CD8-positive, alpha-beta memory T cell (primary cell): ENCODE measurements around the gene ERN2. TPM values are rescaled to one million over a fixed set of nuclear protein-coding genes. Genes with fewer than 3 reads are reported as not detected.

Source experiments
- CTCF ChIA-PET: fragments of 350-600 bp; sonication (Branson Sonifier 250); formaldehyde crosslinking; loops from one replicate; lab custom pipeline; 2021; ENCODE audit warnings: antibody characterized with exemption; lab: Charles Lee
- POLR2A ChIA-PET: fragments of 350-600 bp; sonication (Branson Sonifier 250); formaldehyde crosslinking; loops from one replicate; lab custom pipeline; 2021; ENCODE audit warnings: antibody characterized with exemption; lab: Charles Lee
- DNase-seq, 5 donors: peaks; one replicate each; pipeline versions ENCODE4 v3.0.0 to v3.0.0-alpha.2; 2020 to 2022; ENCODE audit warnings: mixed read lengths in 1 of 5
- H3K27ac ChIP-seq: one replicate; pipeline ENCODE4 v1.7.0; 2013; ENCODE audit warnings: low read depth, mild to moderate bottlenecking, low read length, moderate library complexity
- H3K27me3 ChIP-seq: 2 replicates; pipeline ENCODE4 v1.7.0; 2013; ENCODE audit warnings: low read length, mild to moderate bottlenecking; ENCODE audit not compliant: insufficient read depth, poor library complexity, severe bottlenecking
- H3K36me3 ChIP-seq: 2 replicates; pipeline ENCODE4 v1.7.0; 2013; ENCODE audit warnings: mild to moderate bottlenecking, low read length, moderate library complexity; ENCODE audit not compliant: insufficient read depth
- H3K4me1 ChIP-seq: 2 replicates; pipeline ENCODE4 v1.7.0; 2013; ENCODE audit warnings: mild to moderate bottlenecking, low read length, moderate library complexity; ENCODE audit not compliant: insufficient read depth
- H3K4me3 ChIP-seq: 2 replicates; pipeline ENCODE4 v1.7.0; 2013; ENCODE audit warnings: mild to moderate bottlenecking, low read length
- H3K9me3 ChIP-seq: 2 replicates; pipeline ENCODE4 v1.7.0; 2013; ENCODE audit warnings: mild to moderate bottlenecking, low read length
- H3K27ac Mint-ChIP-seq, 8 donors: one replicate each; pipeline ENCODE4 v1.8.0; 2020 to 2021; ENCODE audit warnings: mixed read lengths in 8 of 8, mild to moderate bottlenecking in 6 of 8, inconsistent platforms in 3 of 8, moderate library complexity in 3 of 8
- H3K27me3 Mint-ChIP-seq, 2 donors: one replicate each; pipeline ENCODE4 v1.8.0; 2020 to 2021; ENCODE audit warnings: mixed read lengths in 2 of 2, mild to moderate bottlenecking in 1 of 2, moderate library complexity in 1 of 2
- H3K36me3 Mint-ChIP-seq, 3 donors: one replicate each; pipeline ENCODE4 v1.8.0; 2020 to 2021; ENCODE audit warnings: mixed read lengths in 3 of 3, inconsistent platforms in 1 of 3, mild to moderate bottlenecking in 1 of 3
- H3K4me1 Mint-ChIP-seq, 3 donors: one replicate each; pipeline ENCODE4 v1.8.0; 2020 to 2021; ENCODE audit warnings: mixed read lengths in 3 of 3, inconsistent platforms in 1 of 3, mild to moderate bottlenecking in 1 of 3
- H3K4me3 Mint-ChIP-seq, 7 donors: one replicate each; pipeline ENCODE4 v1.8.0; 2020 to 2021; ENCODE audit warnings: mixed read lengths in 7 of 7, mild to moderate bottlenecking in 6 of 7, moderate library complexity in 4 of 7, inconsistent platforms in 2 of 7
- H3K9me3 Mint-ChIP-seq, 5 donors: one replicate each; pipeline ENCODE4 v1.8.0; 2020 to 2022; ENCODE audit warnings: mixed read lengths in 5 of 5, mild to moderate bottlenecking in 3 of 5, moderate library complexity in 2 of 5, inconsistent platforms in 1 of 5
- polyA plus RNA-seq: library from polyadenylated mRNA; unstranded; fragments of 300-500 nt; fragmentation: Illumina TruSeq; gene quantifications from one replicate; pipeline ENCODE4 v1.2.3, GENCODE V29; 2021
- total RNA-seq, 2 experiments: library from RNA; stranded (reverse); gene quantifications; one replicate each; pipeline ENCODE4 v1.2.3, GENCODE V29; 2021

The ERN2 gene
- total and polyA plus RNA-seq, 3 experiments from 2014 or later, result not detected

DNA sequence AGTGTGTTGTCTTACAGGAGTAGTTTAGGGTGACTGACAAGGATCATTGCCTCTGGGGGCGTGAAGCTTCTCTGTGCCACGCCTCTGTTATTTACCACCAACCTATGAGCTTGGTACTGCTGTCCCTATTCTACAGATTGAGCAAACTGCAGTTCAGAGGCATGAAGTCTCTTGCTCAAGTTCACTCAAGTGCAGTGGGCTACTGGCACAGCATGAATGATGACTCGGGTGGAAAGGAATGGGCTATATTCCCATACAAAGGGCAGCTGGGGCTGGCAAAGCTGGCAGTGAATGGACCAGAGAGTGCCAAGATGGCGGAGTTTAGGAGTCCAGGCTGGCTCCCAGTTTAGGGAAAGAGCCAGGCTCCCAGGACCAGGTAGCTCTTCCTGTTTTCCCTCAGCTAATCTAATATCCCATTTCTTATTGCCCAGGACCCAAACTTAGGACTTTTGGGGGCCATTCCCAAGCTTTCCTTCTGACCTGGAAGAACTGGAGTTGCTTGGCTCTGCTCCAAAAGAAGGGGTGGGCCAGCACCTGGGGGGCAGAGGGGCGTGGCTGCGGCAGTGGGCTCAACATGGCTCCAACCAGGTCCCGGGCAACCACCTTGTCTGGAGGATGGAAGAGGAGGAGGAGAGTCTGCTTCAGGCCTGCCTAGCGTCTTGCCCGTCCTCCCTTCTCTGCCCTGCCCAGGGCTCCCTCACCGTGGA, 21.4 kb downstream of the ERN2 start:
- Mint-ChIP-seq H3K27me3 (no peaks in the 10 kb centered on the region), H3K4me3 (no peak overlapping the region), H3K36me3 (peaks cover 0 to 50% (median 16%) of the 10 kb centered on the region in 3 donors), H3K9me3 (no peaks in the 10 kb centered on the region), H3K27ac (peak overlapping the region in 1 of 8 donors; percentile 51), H3K4me1 (peaks cover 0 to 6% (median 0%) of the 10 kb centered on the region in 3 donors)
- no peaks in the 10 kb centered on the region for H3K4me1 ChIP-seq
- ChIA-PET CTCF (no interaction called here), POLR2A (no interaction called here)
- H3K36me3 ChIP-seq, result peaks cover 7% of the 10 kb centered on the region
- no peak overlapping the region for H3K4me3 ChIP-seq
- DNase-seq, result no peak
- H3K27me3 ChIP-seq, result no peaks in the 10 kb centered on the region
- no peak overlapping the region for H3K27ac ChIP-seq
- no peaks in the 10 kb centered on the region for H3K9me3 ChIP-seq

DNA sequence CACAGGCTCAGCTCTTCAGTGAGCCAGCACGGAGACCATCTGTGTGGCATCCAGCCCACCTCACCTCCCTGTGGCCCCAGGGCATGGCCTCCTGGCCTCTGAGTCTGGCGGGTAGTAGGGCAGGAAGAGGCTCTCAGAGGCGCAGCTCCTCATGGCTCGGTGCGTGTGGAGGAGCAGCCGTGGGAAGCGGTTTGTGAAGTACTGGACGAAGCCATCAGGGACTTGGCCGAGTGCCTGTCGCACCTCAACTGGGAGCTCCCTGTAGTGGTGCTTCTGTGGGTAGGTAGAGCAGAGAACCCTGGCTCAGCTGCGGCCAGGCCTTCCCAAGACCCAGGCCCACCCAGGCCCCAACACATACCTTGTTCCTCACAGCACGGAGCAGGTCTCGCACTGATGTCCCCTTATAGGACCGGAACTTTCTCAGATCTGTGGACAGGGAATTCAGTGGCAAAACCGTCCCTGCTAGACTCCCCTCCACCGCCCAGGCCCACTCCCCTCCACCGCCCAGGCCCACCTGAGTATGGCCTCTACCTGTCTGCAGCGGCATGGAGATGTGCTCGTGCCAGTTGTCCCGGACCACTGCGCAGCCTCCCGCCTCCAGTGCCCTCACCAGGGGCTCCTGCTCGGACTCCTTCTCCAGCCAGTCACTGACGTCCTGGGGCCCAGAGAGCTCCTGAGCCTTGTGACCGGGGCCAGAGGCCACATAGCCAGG, 22.1 kb downstream of the ERN2 start:
- POLR2A ChIA-PET, result no interaction called here
- H3K9me3 ChIP-seq, result no peaks in the 10 kb centered on the region
- H3K4me1 Mint-ChIP-seq, result peaks cover 0 to 6% (median 0%) of the 10 kb centered on the region in 3 donors
- H3K9me3 Mint-ChIP-seq, result no peaks in the 10 kb centered on the region
- H3K36me3 Mint-ChIP-seq, result peaks cover 0 to 53% (median 19%) of the 10 kb centered on the region in 3 donors
- H3K36me3 ChIP-seq, result peaks cover 7% of the 10 kb centered on the region
- H3K4me1 ChIP-seq, result no peaks in the 10 kb centered on the region
- CTCF ChIA-PET, result interaction anchor here (1.2 kb wide), 1 partner anchor 66 kb away, joined by 3 read pairs; no protein-coding TSS in a partner anchor
- H3K27me3 Mint-ChIP-seq, result no peaks in the 10 kb centered on the region
- H3K27me3 ChIP-seq, result no peaks in the 10 kb centered on the region
- H3K4me3 Mint-ChIP-seq, result no peak overlapping the region
- H3K27ac Mint-ChIP-seq, result peak overlapping the region in 1 of 8 donors; percentile 51
- no peak for DNase-seq
- H3K27ac ChIP-seq, result no peak overlapping the region
- H3K4me3 ChIP-seq, result no peak overlapping the region

DNA sequence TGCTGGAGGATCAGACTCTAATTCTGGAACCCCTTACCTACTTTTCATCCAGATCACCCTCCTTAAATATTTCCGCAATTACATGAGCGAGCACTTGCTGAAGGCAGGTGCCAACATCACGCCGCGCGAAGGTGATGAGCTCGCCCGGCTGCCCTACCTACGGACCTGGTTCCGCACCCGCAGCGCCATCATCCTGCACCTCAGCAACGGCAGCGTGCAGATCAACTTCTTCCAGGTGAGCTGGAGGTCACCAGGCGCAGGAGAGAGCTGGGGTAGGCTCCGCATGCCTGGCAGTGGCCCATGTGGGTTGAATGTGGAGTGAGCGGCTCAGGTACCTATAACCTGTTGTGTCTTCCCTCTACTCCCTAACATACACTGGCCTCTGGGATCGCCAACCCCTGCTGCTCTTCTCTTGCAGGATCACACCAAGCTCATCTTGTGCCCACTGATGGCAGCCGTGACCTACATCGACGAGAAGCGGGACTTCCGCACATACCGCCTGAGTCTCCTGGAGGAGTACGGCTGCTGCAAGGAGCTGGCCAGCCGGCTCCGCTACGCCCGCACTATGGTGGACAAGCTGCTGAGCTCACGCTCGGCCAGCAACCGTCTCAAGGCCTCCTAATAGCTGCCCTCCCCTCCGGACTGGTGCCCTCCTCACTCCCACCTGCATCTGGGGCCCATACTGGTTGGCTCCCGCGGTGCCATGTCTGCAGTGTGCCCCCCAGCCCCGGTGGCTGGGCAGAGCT, 23.4 kb downstream of the ERN2 start:
- Histone ChIP-seq H3K27me3 (no peaks in the 10 kb centered on the region), H3K36me3 (peaks cover 7% of the 10 kb centered on the region), H3K27ac (no peak overlapping the region), H3K4me1 (no peaks in the 10 kb centered on the region), H3K4me3 (no peak overlapping the region), H3K9me3 (no peaks in the 10 kb centered on the region)
- Mint-ChIP-seq H3K4me3 (no peak overlapping the region), H3K36me3 (peaks cover 0 to 59% (median 22%) of the 10 kb centered on the region in 3 donors), H3K4me1 (peaks cover 0 to 2% (median 0%) of the 10 kb centered on the region in 3 donors), H3K9me3 (no peaks in the 10 kb centered on the region), H3K27me3 (no peaks in the 10 kb centered on the region), H3K27ac (peak overlapping the region in 1 of 8 donors; percentile 11)
- no peak for DNase-seq
- ChIA-PET CTCF (interaction anchor here (1.2 to 1.6 kb wide), 2 partner anchors 10 to 65 kb away, joined by 3 to 5 read pairs; partner anchors contain the start of gene PLK1), POLR2A (no interaction called here)

DNA sequence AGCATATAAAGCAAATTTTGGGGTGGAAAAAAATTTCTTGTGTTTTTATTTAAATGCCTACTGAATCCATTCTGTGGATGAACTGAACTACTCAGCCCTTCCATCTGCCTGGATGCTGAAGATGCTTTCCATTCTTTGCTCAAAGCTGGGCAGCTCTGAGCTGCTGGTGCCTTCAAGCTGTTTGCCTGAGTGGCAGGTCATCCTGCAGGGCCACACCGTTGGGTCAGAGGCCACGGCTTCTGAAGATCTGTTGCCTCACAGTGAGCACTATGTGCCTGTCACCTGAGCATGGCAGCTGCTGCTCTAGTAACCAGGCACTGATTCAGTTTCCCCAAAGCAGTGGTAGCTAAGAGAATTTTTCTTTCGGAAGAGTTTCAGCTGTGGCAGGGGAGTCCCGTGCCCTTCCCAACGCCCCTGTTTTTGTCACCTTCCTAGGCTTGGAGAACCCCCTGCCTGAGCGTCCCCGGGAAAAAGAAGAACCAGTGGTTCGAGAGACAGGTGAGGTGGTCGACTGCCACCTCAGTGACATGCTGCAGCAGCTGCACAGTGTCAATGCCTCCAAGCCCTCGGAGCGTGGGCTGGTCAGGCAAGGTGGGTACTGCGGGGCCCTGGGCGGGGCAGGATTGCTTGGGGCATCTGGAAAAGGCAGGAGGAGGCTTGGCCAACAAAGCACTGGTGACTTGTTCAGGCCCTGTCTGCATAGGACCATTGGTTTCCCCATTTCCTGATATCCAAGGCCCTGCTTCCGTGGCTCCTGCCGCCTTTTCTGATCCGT, 25.8 kb downstream of the ERN2 start:
- H3K27ac ChIP-seq, result no peak overlapping the region
- no peaks in the 10 kb centered on the region for H3K9me3 ChIP-seq
- ChIA-PET POLR2A (no interaction called here), CTCF (no interaction called here)
- H3K36me3 Mint-ChIP-seq, result peaks cover under 1 to 74% (median 22%) of the 10 kb centered on the region in 3 donors
- no peaks in the 10 kb centered on the region for H3K27me3 Mint-ChIP-seq
- no peak for DNase-seq
- H3K36me3 ChIP-seq, result peaks cover 7% of the 10 kb centered on the region
- no peaks in the 10 kb centered on the region for H3K4me1 ChIP-seq
- no peaks in the 10 kb centered on the region for H3K27me3 ChIP-seq
- H3K4me3 Mint-ChIP-seq, result no peak overlapping the region
- H3K27ac Mint-ChIP-seq, result peak overlapping the region in 1 of 8 donors; percentile 57
- H3K9me3 Mint-ChIP-seq, result no peaks in the 10 kb centered on the region
- H3K4me3 ChIP-seq, result no peak overlapping the region
- H3K4me1 Mint-ChIP-seq, result no peaks in the 10 kb centered on the region

DNA sequence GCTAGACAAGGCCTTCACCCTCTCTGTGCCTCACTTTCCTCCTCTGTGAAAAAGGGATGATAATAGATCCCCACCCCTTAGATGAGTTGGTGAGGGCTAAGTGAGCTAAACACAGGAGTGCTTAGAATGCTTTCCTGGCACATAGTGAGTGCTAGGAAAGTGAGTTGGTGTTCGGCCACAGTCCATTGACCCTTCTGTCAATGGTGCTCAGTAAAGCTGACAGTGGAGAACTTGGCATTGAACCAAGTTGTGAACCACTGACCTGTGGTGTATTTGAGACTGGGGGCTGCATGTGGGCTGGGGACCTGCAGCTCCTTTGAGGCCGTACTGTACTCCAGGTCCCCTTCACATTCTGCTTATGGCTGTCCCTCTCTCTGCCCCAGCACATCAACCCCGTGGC, 29.5 kb downstream of the ERN2 start:
- Histone ChIP-seq H3K36me3 (peaks cover 7% of the 10 kb centered on the region), H3K4me3 (no peak overlapping the region), H3K9me3 (no peaks in the 10 kb centered on the region), H3K27me3 (no peaks in the 10 kb centered on the region), H3K4me1 (peaks cover 10% of the 10 kb centered on the region), H3K27ac (no peak overlapping the region)
- Mint-ChIP-seq H3K9me3 (no peaks in the 10 kb centered on the region), H3K27me3 (no peaks in the 10 kb centered on the region), H3K4me3 (no peak overlapping the region), H3K4me1 (peaks cover 9 to 16% (median 16%) of the 10 kb centered on the region in 3 donors), H3K36me3 (peaks cover 3 to 53% (median 17%) of the 10 kb centered on the region in 3 donors), H3K27ac (peak overlapping the region in 1 of 8 donors; percentile 48)
- POLR2A ChIA-PET, result no interaction called here
- DNase-seq, result no peak
- CTCF ChIA-PET, result no interaction called here

DNA sequence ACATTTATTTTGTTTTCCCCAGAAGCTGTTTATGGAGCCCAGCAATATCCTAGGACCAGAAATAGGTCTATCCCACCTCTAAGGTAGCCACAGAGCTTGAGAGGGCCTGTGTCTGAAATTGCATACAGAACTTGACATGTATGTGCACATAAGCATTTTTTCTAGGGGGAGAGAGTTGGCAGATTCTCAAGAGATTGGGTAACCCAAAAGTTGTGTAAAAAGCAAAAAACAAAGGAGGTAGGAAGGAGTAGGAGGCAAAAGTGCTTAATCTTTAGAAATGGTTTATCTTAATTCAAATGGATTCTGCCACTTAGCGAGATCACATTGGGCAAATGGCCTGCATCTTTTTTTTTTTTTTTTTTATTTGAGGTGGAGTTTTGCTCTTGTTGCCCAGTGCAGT, 30.8 kb downstream of the ERN2 start:
- Mint-ChIP-seq H3K4me3 (no peak overlapping the region), H3K9me3 (no peaks in the 10 kb centered on the region), H3K27me3 (no peaks in the 10 kb centered on the region), H3K36me3 (peaks cover 3 to 41% (median 10%) of the 10 kb centered on the region in 3 donors), H3K27ac (peak overlapping the region in 1 of 8 donors; percentile 36), H3K4me1 (peaks cover 12 to 28% (median 22%) of the 10 kb centered on the region in 3 donors)
- no peak for DNase-seq
- Histone ChIP-seq H3K9me3 (no peaks in the 10 kb centered on the region), H3K4me3 (no peak overlapping the region), H3K27me3 (no peaks in the 10 kb centered on the region), H3K4me1 (peaks cover 14% of the 10 kb centered on the region), H3K36me3 (no peaks in the 10 kb centered on the region), H3K27ac (no peak overlapping the region)
- ChIA-PET CTCF (no interaction called here), POLR2A (no interaction called here)

DNA sequence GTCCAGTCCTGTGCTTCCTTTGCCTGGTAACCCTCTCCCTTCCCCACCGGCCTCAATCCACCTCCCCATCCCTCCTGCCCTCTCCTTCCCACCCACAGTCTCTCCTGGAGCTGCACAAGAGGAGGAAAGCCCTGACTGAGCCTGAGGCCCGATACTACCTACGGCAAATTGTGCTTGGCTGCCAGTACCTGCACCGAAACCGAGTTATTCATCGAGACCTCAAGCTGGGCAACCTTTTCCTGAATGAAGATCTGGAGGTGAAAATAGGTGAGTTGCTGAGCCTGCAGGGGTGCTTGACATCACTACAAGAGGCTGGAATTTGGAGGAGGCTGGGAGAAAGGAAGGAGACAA, 33.1 kb downstream of the ERN2 start:
- H3K36me3 ChIP-seq, result no peaks in the 10 kb centered on the region
- CTCF ChIA-PET, result interaction anchor here (1.0 kb wide), 1 partner anchor 39 kb away, joined by 3 read pairs; no protein-coding TSS in a partner anchor
- H3K27ac Mint-ChIP-seq, result peak overlapping the region in 1 of 8 donors; percentile 25

More for the DNA sequence above, 33.1 kb downstream of the ERN2 start:
- H3K36me3 Mint-ChIP-seq, result peaks cover 0 to 31% (median 3%) of the 10 kb centered on the region in 3 donors
- peak overlapping the region; percentile 39 to 89 (median 83) for H3K4me3 Mint-ChIP-seq
- no peak overlapping the region for H3K4me3 ChIP-seq
- no peaks in the 10 kb centered on the region for H3K27me3 ChIP-seq
- no peaks in the 10 kb centered on the region for H3K27me3 Mint-ChIP-seq
- H3K27ac ChIP-seq, result peak overlapping the region; percentile 75
- POLR2A ChIA-PET, result no interaction called here
- no peak for DNase-seq
- H3K9me3 Mint-ChIP-seq, result no peaks in the 10 kb centered on the region
- peaks cover 12 to 28% (median 24%) of the 10 kb centered on the region in 3 donors for H3K4me1 Mint-ChIP-seq
- peaks cover 14% of the 10 kb centered on the region for H3K4me1 ChIP-seq
- no peaks in the 10 kb centered on the region for H3K9me3 ChIP-seq
